ENCODE measurements around the gene CMTM1. TPM values are rescaled to one million over a fixed set of nuclear protein-coding genes. Genes with fewer than 3 reads are reported as not detected.

CMTM1 gene
- total RNA-seq, 1 experiment from 2014 or later: 7.1 TPM

DNA sequence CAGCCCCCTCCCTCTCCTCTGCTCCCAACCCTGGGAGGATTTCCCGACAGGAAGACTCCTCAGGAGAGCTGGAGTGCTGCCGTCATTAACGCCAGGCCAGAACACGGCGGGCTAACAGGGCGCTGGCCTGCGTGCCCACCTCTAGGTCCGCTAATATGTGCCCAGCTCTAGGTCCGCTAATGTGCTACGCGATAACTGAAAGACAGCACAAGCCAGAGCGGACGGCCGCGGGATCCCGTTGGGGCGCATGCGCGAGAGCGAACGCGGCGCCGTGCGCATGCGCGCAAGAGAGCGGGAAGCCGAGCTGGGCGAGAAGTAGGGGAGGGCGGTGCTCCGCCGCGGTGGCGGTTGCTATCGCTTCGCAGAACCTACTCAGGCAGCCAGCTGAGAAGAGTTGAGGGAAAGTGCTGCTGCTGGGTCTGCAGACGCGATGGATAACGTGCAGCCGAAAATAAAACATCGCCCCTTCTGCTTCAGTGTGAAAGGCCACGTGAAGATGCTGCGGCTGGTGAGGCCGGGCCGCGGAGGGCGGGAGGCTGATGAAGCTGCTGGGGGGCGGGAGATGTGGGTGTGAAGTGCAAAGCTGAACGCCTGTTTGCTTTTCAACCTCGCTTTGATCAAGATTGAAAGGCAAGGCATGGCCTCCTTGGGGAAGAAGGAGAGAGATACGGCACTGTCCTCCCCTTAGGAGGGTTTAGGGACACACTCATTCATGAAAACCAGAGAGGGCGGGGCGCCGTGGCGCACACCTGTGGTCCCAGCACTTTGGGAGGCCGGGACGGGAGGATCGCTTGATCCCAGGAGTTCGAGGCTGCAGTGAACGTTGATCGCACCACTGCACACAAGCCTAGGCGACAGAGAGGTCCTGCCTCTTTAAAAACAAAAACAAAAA, 13.7 kb upstream of the CMTM1 start, which contains the start of gene CKLF:
Gene CKLF (plus strand): TSS at position 291 of the 892 bp plus-strand sequence. CDS start 140 bp downstream, at position 431.
- Histone ChIP-seq H3K27me3 (ENCODE audit: control insufficient read depth, insufficient read depth, low read length) (no peaks in the 10 kb centered on the region), H3K27ac (ENCODE audit: low read length) (peak within 1 kb of the TSS; percentile 96), H3K9me3 (ENCODE audit: control insufficient read depth, insufficient read depth, low read depth, low read length) (no peaks in the 10 kb centered on the region), H3K36me3 (ENCODE audit: control insufficient read depth, insufficient read depth, low read length) (no peaks in the 10 kb centered on the region; the same call in 1 of the 2 replicates), H3K4me1 (ENCODE audit: control insufficient read depth, insufficient read depth, low read length) (peaks cover 44% of the 10 kb centered on the region), H3K4me3 (ENCODE audit: low read depth in 2 of 2, low read length in 2 of 2) (peak within 1 kb of the TSS; percentile 75 to 86)
- peak; percentile 83 for ATAC-seq
- in situ Hi-C loops (cut with HindIII; ENCODE audit: low pct_unique_long_range_greater_than_20kb, low sequenced_read_pairs) (no loop called here), intact Hi-C loops (cut with micrococcal nuclease; ENCODE audit: unreplicated experiment) (no loop called here)
- TF ChIP-seq POLR2AphosphoS5 (IDR thresholded peaks at IDR 0.05; ENCODE audit: low read depth, low read length) (peak; percentile 79), SIN3A (IDR thresholded peaks at IDR 0.05; ENCODE audit: borderline replicate concordance, insufficient read depth, low read depth, low read length) (no peak)
- TF ChIP-seq, protein P1, sequence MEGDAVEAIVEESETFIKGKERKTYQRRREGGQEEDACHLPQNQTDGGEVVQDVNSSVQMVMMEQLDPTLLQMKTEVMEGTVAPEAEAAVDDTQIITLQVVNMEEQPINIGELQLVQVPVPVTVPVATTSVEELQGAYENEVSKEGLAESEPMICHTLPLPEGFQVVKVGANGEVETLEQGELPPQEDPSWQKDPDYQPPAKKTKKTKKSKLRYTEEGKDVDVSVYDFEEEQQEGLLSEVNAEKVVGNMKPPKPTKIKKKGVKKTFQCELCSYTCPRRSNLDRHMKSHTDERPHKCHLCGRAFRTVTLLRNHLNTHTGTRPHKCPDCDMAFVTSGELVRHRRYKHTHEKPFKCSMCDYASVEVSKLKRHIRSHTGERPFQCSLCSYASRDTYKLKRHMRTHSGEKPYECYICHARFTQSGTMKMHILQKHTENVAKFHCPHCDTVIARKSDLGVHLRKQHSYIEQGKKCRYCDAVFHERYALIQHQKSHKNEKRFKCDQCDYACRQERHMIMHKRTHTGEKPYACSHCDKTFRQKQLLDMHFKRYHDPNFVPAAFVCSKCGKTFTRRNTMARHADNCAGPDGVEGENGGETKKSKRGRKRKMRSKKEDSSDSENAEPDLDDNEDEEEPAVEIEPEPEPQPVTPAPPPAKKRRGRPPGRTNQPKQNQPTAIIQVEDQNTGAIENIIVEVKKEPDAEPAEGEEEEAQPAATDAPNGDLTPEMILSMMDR (IDR thresholded peaks at IDR 0.05): no peak
- POLR2A ChIA-PET: interaction anchor here (0.7 kb wide), 1 partner anchor 11 kb away, joined by 4 read pairs; no protein-coding TSS in a partner anchor
- CTCF ChIA-PET: no interaction called here
- TSS peak; percentile 73 for BruUV-seq (replicated peaks)
- peak; percentile 70 for DNase-seq (ENCODE audit: low read depth, low spot score)

DNA sequence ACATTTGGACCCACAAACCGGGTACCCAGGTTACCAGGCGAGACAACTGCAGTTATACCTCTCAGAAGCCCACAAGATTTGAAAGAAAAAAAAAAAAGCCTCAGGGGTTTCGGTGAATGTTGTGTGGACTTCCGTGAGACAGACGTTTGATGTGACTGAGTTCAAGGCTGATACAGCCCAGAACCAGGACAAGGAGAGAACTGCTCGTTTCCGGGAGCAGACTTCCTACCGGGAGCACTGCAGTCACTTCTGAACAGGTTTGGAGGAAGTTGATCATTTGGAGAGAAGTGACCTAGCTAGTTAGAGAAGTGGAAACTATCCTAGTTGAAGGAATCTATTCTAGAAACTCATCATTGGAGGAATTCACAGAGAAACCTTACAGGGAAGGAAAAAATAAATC, 13.0 kb upstream of the CMTM1 start:
- H3K27me3 ChIP-seq (ENCODE audit: control insufficient read depth, insufficient read depth, low read length): no peaks in the 10 kb centered on the region
- in situ Hi-C loops (cut with HindIII; ENCODE audit: low pct_unique_long_range_greater_than_20kb, low sequenced_read_pairs) (no loop called here), intact Hi-C loops (cut with micrococcal nuclease; ENCODE audit: unreplicated experiment) (no loop called here)
- DNase-seq (ENCODE audit: low read depth, low spot score) (no peak), ATAC-seq (no peak)
- CTCF ChIA-PET: no interaction called here
- H3K36me3 ChIP-seq (ENCODE audit: control insufficient read depth, insufficient read depth, low read length): peaks cover 2% of the 10 kb centered on the region
- peak overlapping the region; percentile 75 to 86 for H3K4me3 ChIP-seq (ENCODE audit: low read depth in 2 of 2, low read length in 2 of 2)
- peak overlapping the region; percentile 96 for H3K27ac ChIP-seq (ENCODE audit: low read length)
- no peaks in the 10 kb centered on the region for H3K9me3 ChIP-seq (ENCODE audit: control insufficient read depth, insufficient read depth, low read depth, low read length)
- BruUV-seq (replicated peaks): no TSS peak
- TF ChIP-seq TCF7L2 (IDR thresholded peaks at IDR 0.05; ENCODE audit: low read depth, low read length): no peak
- TF ChIP-seq, protein P1 (IDR thresholded peaks at IDR 0.05): no peak
- TF ChIP-seq POLR2AphosphoS5 (IDR thresholded peaks at IDR 0.05; ENCODE audit: low read depth, low read length): no peak
- TF ChIP-seq, protein P2, sequence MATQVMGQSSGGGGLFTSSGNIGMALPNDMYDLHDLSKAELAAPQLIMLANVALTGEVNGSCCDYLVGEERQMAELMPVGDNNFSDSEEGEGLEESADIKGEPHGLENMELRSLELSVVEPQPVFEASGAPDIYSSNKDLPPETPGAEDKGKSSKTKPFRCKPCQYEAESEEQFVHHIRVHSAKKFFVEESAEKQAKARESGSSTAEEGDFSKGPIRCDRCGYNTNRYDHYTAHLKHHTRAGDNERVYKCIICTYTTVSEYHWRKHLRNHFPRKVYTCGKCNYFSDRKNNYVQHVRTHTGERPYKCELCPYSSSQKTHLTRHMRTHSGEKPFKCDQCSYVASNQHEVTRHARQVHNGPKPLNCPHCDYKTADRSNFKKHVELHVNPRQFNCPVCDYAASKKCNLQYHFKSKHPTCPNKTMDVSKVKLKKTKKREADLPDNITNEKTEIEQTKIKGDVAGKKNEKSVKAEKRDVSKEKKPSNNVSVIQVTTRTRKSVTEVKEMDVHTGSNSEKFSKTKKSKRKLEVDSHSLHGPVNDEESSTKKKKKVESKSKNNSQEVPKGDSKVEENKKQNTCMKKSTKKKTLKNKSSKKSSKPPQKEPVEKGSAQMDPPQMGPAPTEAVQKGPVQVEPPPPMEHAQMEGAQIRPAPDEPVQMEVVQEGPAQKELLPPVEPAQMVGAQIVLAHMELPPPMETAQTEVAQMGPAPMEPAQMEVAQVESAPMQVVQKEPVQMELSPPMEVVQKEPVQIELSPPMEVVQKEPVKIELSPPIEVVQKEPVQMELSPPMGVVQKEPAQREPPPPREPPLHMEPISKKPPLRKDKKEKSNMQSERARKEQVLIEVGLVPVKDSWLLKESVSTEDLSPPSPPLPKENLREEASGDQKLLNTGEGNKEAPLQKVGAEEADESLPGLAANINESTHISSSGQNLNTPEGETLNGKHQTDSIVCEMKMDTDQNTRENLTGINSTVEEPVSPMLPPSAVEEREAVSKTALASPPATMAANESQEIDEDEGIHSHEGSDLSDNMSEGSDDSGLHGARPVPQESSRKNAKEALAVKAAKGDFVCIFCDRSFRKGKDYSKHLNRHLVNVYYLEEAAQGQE (IDR thresholded peaks at IDR 0.05; ENCODE audit: insufficient read depth in 1 of 2, low read depth in 2 of 2, low read length in 1 of 2): no peak
- TF ChIP-seq SIN3A (IDR thresholded peaks at IDR 0.05; ENCODE audit: borderline replicate concordance, insufficient read depth, low read depth, low read length): no peak
- H3K4me1 ChIP-seq (ENCODE audit: control insufficient read depth, insufficient read depth, low read length): peaks cover 42% of the 10 kb centered on the region
- POLR2A ChIA-PET: no interaction called here

Measured in Panc1 (cell line).